Stomach smooth muscle (tissue), 2 donors: ENCODE data around the gene IL34.
"Not testable (repeated sequence)": the region's sequence is repeated elsewhere in the genome, so short reads cannot be mapped to it uniquely, and the experiment has no call there.

Experiments
- H3K27ac ChIP-seq: one replicate; pipeline ENCODE4 v1.7.0; 2013; ENCODE audit warnings: mild to moderate bottlenecking, low read length, inconsistent platforms
- H3K27me3 ChIP-seq, 2 donors: one replicate each; pipeline ENCODE4 v1.7.0; 2013; ENCODE audit warnings: low read length in 2 of 2; ENCODE audit not compliant: insufficient read depth in 2 of 2, control insufficient read depth in 1 of 2
- H3K36me3 ChIP-seq, 2 donors: one replicate each; pipeline ENCODE4 v1.7.0; 2013; ENCODE audit warnings: low read length in 2 of 2; ENCODE audit not compliant: control insufficient read depth in 2 of 2, insufficient read depth in 2 of 2
- H3K4me1 ChIP-seq: one replicate; pipeline ENCODE4 v1.7.0; 2013; ENCODE audit warnings: low read length; ENCODE audit not compliant: control insufficient read depth, insufficient read depth
- H3K4me3 ChIP-seq, 2 donors: one replicate each; pipeline ENCODE4 v1.7.0; 2013; ENCODE audit warnings: low read length in 2 of 2
- H3K9ac ChIP-seq, 2 donors: one replicate each; pipeline ENCODE4 v1.7.0; 2013; ENCODE audit warnings: low read length in 2 of 2, mild to moderate bottlenecking in 1 of 2
- H3K9me3 ChIP-seq, 2 donors: one replicate each; pipeline ENCODE4 v1.7.0; 2013; ENCODE audit warnings: low read length in 2 of 2; ENCODE audit not compliant: control insufficient read depth in 2 of 2
- donor health status: healthy.
- donor health status: Pancreatic carcinoma.

The IL34 gene

DNA sequence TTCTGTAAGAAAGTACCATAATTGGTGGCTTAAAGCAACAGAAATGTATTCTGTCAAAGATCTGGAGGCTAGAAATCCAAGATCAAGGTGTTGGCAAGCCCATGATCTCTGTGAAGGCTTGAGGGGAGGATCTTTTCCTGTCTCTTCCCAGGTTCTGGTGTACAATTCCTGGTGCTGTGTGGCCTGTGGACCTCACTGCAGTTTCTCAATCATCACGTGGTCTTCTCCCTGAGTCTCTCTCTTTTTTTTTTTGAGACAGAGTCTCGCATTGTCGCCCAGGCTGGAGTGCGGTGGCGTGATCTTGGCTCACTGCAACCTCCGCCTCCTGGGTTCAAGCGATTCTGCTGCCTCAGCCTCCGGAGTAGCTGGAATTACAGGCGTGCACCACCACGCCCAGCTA lies 12.7 kb upstream of the IL34 start:
- H3K27ac ChIP-seq, H3K36me3 ChIP-seq, H3K9ac ChIP-seq, H3K4me1 ChIP-seq, H3K4me3 ChIP-seq, H3K27me3 ChIP-seq, H3K9me3 ChIP-seq: not testable (repeated sequence)

DNA sequence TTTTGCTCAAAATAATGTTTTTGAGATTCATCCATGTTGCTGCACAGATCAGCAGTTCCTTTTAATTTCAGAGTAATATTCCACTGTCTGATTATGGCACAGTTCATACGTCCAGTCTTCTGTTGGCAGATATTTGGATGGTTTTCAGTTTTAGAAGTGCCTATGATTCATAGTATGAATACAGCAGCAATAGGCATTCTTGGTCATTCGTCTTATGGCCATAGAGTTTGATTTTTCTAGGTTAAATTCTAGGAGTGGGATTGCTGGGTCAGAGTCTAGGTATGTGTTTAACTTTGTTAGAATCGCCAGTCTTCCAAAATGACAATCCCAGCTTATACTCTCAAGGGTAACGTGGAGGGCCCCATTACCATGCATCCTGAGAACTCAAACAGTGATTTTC lies 11.5 kb upstream of the IL34 start:
- Histone ChIP-seq H3K9ac (no peak overlapping the region), H3K27me3 (no peaks in the 10 kb centered on the region), H3K9me3 (no peaks in the 10 kb centered on the region), H3K36me3 (no peaks in the 10 kb centered on the region), H3K4me1 (peaks cover 13% of the 10 kb centered on the region), H3K27ac (no peak overlapping the region), H3K4me3 (no peak overlapping the region)

GRCh38 chr16:70635336-70636016 lies 10.9 kb upstream of the IL34 start:
- Histone ChIP-seq H3K36me3 (no peaks in the 10 kb centered on the region), H3K9ac (no peak overlapping the region), H3K4me1 (peaks cover 13% of the 10 kb centered on the region), H3K9me3 (no peaks in the 10 kb centered on the region), H3K27ac (no peak overlapping the region), H3K27me3 (no peaks in the 10 kb centered on the region), H3K4me3 (no peak overlapping the region)

DNA sequence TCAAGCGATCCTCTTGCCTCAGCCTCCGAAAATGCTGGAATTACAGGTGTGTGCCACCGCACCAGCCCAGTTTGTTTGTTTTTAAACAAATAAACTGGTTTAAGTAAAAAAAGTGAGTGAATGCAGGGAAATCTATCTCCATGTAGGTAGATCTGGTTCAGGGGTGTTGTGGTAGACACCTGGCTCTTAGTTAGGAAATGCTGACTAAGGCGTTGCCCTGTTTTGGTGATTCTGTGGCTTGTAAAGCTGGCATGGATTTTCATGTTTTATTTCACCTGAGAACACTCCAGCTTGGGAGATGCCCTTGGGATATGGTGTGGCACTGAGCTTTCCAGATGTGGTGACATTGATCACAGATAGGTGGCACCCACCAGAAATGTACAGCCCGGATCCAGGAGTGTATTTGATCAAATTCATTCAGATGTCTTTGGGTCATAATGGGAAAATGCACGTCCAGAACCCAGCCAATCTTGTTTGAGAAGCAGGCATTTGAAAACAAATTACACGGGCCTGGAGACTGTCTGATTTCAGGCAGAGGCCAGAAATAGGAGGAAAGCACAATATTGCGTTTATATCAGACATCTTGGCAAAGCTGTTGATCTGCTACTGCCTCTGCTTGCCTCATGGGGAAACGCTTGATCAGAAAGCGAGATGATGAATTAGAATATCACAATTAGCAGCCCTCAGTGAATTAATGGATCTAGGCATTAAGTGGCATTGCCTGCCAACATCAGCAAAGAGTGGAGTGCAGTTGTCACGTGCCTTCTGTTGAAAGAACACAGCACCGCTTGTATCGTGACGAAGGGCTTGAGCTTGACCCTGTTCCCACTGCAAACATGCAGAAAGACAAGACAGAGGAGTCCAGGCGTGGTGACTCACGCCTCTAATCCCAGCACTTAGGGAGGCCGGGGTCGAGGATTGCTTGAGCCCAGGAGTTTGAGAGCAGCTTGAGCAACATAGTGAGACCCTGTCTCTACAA lies 7.3 kb upstream of the IL34 start:
- Histone ChIP-seq H3K4me1 (peaks cover 10% of the 10 kb centered on the region), H3K27ac (peak overlapping the region; percentile 31), H3K9me3 (no peaks in the 10 kb centered on the region), H3K36me3 (no peaks in the 10 kb centered on the region), H3K27me3 (no peaks in the 10 kb centered on the region), H3K4me3 (peak overlapping the region; percentile 6 to 29), H3K9ac (peak overlapping the region in 1 of 2 donors; percentile 29)

DNA sequence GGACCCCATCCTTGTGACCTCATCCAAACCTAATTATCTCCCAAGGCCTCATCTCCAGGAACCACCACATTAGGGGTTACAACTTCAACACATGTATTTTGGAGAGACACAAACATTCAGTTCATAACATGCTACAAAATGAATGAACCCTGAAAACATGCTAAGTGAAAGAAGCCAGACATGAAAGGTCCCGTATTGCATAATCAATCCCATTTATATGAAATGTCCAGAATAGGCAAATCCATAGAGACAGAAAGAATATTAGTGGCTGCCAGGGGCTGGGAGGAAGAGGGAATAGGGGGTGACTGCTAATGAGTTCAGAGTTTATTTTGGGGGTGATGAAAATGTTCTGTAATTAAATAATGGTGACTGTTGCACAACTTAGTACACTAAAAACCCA lies 3.7 kb upstream of the IL34 start:
- Histone ChIP-seq H3K4me3 (no peak overlapping the region), H3K9me3 (no peaks in the 10 kb centered on the region), H3K27ac (no peak overlapping the region), H3K36me3 (no peaks in the 10 kb centered on the region), H3K27me3 (no peaks in the 10 kb centered on the region), H3K4me1 (peaks cover 18% of the 10 kb centered on the region), H3K9ac (no peak overlapping the region)

DNA sequence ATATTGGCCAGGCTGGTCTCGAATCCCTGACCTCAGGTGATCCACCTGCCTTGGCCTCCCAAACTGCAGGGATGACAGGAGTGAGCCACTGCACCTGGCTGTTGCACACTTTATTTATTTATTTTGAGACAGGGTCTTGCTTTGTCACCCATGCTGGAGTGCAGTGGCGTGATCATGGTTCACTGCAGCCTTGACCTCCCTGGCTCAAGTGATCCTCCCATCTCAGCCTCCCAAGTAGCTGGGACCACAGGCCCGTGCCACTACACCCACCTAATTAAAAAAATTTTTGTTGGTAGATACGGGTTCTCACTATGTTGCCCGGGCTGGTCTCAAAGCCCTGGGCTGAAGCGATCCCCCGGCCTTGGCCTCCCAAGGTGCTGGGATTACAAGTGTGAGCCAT lies 3.1 kb upstream of the IL34 start:
- H3K27me3 ChIP-seq, H3K4me3 ChIP-seq, H3K27ac ChIP-seq, H3K9me3 ChIP-seq, H3K9ac ChIP-seq, H3K36me3 ChIP-seq: not testable (repeated sequence)
- H3K4me1 ChIP-seq, result peaks cover 20% of the 10 kb centered on the region

DNA sequence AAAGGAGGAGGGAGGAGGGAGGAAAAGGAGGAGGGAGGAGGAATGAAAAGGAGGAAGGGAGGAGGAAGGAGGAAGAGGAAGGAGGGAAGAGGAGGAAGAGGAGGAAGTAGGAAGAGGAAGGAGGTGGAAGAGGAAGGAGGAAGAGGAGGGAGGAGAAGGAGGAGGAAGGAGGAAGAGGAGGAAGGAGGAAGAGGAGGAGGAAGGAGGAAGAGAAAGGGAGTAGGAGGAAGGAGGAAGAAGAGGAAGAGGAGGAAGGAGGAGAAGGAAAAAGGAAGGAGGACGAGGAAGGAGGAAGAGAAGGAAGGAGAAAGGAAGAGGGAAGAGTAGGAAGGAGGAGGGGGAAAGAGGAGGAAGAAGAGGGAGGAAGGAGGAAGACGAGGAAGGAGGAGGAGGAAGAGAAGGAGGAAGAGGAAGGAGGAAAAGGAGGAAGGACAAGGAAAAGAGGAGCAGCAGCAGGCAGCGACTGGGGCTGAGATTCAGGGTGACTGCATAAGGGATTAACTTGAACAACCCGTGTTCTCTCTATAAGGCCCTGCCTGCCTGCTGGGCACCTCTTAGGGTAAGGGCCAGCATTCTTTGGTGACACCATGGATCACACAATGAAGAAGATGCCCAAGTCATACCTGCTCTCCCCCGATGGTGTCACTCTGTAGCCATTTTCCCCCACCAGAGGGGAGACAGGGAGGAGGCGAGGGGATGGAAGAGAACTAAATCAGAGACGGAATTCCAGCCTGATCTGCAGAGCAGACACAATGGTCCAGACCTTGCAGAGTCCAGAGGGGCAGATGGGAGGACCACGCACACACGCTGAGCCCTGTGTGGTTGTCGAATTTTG lies 1.4 kb upstream of the IL34 start:
- Histone ChIP-seq H3K36me3 (no peaks in the 10 kb centered on the region), H3K9me3 (no peaks in the 10 kb centered on the region), H3K9ac (no peak overlapping the region), H3K4me1 (peaks cover 10% of the 10 kb centered on the region), H3K4me3 (no peak overlapping the region), H3K27ac (no peak overlapping the region), H3K27me3 (no peaks in the 10 kb centered on the region)

DNA sequence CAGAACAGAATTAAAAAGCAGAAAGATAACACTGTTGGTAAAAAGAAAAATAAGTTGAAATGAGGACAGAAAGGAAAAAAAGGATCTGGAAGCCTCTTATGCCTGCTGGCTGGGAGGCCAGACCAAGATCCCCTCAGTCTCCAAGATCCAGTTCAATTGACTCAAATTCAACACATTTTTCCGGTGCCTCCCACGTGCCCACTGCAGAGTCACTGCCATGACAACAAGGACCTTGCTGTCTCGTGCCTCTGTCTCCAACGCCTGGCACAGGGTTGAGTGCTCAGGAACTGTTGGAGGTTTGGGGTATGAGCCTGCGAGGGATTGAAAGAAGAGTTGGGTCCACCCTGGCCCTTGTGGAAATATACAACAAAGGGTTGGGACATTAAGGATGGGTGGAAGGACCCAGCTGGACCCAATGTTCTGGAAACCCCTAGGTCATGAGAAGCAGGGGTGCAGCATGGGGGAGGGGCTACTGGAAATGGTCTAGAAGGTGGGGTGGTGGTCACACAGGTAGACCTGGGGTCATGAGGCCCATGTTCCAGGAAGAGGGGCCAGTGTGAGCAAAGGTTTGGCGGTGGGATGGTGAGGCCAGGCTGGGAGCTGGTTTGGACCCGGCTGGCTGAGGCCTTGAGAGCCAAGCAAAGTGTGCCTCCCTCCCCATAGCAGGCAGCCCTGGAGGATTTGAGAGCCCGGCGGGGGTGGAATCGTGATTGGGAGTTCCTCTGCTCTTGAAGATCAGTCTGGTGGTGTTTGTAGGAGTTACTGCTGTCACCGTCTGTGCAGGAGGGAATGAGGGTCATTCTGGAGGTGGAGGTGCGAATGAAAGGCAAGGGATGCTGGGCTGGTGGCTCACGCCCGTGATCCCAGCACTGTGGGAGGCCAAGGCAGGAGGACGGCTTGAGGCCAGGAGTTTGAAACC lies 1.3 kb downstream of the IL34 start:
- Histone ChIP-seq H3K9ac (no peak overlapping the region), H3K9me3 (no peaks in the 10 kb centered on the region), H3K4me1 (peaks cover 10% of the 10 kb centered on the region), H3K36me3 (no peaks in the 10 kb centered on the region), H3K4me3 (no peak overlapping the region), H3K27ac (no peak overlapping the region), H3K27me3 (no peaks in the 10 kb centered on the region)

- no peaks in the 10 kb centered on the region for H3K9me3 ChIP-seq
- no peak overlapping the region for H3K27ac ChIP-seq
- no peaks in the 10 kb centered on the region for H3K27me3 ChIP-seq
- H3K36me3 ChIP-seq, result no peaks in the 10 kb centered on the region
- H3K4me3 ChIP-seq, result no peak overlapping the region
- no peak overlapping the region for H3K9ac ChIP-seq
- peaks cover 10% of the 10 kb centered on the region for H3K4me1 ChIP-seq
These were observed 2.2 kb downstream of the IL34 start for GRCh38 chr16:70648606-70649005.

GRCh38 chr16:70649300-70649699 lies 2.9 kb downstream of the IL34 start:
- no peaks in the 10 kb centered on the region for H3K36me3 ChIP-seq
- H3K9ac ChIP-seq, result no peak overlapping the region
- no peaks in the 10 kb centered on the region for H3K9me3 ChIP-seq
- H3K4me3 ChIP-seq, result no peak overlapping the region
- H3K4me1 ChIP-seq, result peaks cover 15% of the 10 kb centered on the region
- H3K27me3 ChIP-seq, result no peaks in the 10 kb centered on the region
- no peak overlapping the region for H3K27ac ChIP-seq
